NCI-H345 treated with DMSO at 0.1 percent for 48 hours (cell line): ENCODE measurements around the gene ZCCHC2.

ENCODE experiments used
- DNase-seq: peaks from one replicate; lab custom pipeline; 2025; ENCODE audit not compliant: unreplicated experiment; lab: John Stamatoyannopoulos, UW

Gene ZCCHC2

DNA sequence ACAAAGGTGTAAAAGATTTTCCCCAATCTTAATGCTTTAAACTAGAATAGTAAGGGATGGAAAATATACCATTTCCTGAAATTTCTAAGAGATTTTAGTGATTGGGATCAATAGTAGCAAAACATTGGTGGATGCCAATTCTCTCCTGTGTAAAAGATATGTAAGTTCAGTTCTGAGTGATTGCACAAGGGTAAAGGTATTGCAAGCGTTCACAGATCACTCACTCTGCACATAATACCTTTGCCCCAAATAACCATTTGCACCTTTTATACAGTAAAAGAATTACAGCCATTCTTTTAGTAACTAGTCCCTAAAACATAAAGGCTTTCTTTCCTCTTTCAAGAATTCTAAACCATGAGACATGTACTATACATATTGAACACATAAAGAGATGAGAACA is 13.0 kb upstream of the ZCCHC2 start:
- DNase-seq, result no peak

DNA sequence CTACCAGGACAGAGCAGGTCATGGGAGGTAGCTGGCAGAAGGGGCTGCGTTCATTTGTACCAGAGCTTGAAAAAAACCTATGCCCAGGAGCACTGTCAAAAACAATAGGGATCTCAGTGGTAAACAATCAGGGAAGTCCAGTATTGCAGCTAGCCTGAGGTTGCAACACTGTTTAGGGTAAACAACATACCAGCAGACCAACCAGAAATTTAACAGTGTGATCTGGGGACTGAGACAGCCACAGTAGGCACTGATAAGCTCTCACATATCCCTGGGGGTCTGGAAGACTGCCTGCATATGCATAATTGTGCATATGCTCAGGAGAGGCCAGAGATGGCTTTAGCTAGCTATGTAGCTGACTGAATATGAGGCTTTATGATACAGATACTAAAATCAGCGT is 12.0 kb upstream of the ZCCHC2 start:
- DNase-seq, result no peak

- DNase-seq, result no peak
These were observed 10.3 kb upstream of the ZCCHC2 start for GRCh38 chr18:62512532-62512931.

- DNase-seq, result no peak
These were observed 9.8 kb upstream of the ZCCHC2 start for GRCh38 chr18:62512996-62513395.

GRCh38 chr18:62514570-62514969 is 8.3 kb upstream of the ZCCHC2 start:
- DNase-seq, result no peak

DNA sequence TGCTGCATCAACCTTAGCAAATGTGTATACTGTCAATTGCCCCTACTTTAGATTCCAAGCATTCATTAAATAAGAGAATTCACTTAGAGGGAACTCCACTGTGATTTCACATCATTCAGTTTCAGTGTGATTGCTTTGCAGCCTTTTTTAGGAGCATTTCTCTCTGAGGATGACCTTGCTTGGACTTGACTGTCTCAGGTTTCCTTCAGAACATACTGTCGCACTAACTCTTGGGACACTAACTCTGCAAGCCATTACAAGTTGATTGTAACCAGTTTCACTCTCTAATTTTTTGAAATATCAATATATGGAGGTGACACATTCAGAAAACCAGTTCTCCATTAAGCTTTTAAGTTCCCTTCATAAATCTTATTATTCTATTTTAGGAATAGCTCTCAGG is 6.6 kb upstream of the ZCCHC2 start:
- no peak for DNase-seq

DNA sequence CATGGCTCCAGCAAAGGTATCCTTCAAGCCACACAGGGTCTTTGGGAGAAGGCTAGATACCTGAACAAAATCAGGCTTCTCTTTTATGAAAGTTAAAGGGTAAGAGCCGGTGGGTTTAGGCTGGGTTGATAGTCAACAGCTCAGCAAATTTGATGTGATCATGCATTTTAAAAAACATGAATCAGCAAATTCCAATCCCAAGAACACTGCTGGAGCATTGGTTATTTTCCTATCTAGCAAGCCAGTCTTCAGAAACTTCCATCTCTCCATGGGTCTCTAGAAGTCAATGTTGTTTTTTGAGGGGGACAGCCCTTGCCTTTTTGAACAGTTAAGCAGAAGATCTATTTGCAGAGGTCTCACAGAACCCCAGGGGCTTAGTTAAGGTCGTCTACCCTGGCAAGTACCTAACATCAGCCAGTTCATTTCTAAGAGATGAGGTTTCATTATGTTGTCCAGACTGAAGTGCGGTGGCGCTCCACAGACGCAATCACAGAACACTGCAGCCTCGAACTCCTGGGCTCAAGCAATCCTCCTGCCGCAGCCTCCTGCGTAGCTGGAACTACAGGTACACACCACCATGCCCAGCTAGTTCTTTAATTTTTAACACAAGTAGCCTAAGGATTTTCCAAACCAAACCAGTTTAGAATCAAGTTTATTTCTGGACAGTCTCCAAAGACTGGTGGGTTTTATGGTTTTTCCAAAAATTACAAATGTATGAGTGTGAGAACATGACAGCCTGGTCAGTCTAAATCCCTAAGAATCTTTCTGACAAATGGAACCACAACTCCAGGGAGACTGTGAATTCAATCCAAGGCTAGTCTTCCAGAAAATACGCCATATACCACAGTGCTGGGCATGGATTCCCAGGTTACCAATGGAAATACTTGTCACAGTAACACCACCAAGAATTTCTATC is 4.1 kb upstream of the ZCCHC2 start:
- DNase-seq, result no peak

DNA sequence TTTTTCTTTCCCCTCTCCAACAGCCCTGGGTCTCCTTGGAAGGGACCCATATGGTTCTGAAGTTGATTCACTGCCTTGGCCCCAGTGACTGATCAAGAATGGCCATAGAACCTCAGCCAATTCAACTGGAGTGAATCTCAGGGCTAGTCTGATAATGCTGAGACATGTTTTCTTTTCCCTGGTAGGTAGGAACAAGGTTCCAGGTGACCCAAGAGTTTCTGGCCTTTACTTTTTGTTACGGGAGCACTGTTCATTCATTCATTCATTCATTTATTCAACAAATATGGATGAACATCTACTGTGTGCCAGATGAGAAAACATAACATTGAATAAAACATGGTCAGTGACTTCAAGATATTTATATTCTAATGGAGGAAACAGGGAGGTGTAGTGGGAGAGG is 3.1 kb upstream of the ZCCHC2 start:
- DNase-seq, result no peak

DNA sequence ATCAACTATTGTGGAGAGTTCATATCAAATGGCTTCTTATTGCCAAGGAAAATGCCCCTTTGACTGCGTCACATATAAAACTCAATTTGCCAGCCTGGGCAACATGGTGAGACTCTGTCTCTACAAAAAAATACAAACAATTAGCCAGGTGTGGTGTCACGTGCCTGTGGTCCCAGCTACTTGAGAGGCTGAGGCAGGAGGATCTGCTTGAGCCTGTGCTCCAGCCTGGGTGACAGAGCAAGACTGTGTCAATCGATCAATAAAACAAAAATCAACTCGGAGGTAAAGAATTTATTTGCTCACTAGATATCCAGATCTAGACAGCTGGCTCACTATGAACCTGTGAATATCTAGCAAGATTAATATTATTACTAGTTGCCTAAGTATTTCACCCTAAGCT is 1.7 kb upstream of the ZCCHC2 start:
- DNase-seq, result no peak

DNA sequence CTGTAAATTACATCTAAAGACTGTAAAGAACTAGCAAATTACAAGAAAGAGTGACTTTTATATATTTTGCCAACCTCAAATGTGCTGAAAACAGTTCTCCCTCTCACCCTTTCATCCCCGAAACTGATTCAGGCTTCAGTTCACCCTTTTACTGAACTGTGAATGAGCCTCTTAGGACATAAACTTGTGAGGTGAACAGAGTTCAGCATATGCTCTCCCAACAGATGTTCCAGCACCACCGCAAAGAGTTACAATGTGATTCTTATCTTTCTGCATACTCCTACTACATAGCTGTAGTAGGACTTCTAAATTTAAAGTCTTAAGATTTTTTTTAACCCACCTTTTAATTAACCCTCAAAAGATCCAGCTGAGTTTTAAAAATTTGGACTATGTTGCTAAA is 1.2 kb upstream of the ZCCHC2 start:
- no peak for DNase-seq

- DNase-seq, result no peak
These were observed 684 bp upstream of the ZCCHC2 start for GRCh38 chr18:62522178-62522503.

DNA sequence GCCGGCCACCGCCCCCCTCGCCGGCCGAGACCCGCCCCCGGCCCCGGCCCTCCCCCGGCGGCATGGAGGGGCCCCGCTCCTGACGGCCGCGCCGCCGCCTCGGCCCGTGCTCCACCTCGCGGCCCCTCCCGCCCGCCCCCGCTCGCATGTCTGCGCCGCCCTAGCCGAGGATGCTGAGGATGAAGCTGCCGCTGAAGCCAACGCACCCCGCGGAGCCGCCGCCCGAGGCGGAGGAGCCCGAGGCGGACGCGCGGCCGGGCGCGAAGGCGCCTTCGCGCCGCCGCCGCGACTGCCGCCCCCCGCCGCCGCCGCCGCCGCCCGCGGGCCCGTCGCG is 397 bp downstream of the ZCCHC2 start:
- no peak for DNase-seq

DNA sequence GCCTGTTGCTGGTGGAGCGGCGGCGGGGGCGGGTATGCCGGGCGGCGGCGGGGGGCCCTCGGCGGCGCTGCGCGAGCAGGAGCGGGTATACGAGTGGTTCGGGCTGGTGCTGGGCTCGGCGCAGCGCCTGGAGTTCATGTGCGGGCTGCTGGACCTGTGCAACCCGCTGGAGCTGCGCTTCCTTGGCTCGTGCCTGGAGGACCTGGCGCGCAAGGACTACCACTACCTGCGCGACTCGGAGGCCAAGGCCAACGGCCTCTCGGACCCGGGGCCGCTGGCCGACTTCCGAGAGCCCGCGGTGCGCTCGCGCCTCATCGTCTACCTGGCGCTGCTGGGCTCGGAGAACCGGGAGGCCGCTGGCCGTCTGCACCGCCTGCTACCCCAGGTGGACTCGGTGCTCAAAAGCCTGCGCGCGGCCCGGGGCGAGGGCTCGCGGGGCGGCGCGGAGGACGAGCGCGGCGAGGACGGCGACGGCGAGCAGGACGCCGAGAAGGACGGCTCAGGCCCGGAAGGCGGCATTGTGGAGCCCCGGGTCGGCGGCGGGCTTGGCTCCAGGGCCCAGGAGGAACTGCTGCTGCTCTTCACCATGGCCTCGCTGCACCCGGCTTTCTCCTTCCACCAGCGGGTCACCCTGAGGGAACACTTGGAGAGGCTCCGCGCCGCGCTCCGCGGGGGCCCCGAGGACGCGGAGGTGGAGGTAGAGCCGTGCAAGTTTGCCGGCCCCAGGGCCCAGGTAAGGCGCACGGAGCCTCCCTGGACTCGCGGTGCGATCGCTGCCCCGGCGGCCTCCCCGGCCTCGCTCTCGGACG is 1.0 kb downstream of the ZCCHC2 start:
- peak; percentile 2 for DNase-seq

DNA sequence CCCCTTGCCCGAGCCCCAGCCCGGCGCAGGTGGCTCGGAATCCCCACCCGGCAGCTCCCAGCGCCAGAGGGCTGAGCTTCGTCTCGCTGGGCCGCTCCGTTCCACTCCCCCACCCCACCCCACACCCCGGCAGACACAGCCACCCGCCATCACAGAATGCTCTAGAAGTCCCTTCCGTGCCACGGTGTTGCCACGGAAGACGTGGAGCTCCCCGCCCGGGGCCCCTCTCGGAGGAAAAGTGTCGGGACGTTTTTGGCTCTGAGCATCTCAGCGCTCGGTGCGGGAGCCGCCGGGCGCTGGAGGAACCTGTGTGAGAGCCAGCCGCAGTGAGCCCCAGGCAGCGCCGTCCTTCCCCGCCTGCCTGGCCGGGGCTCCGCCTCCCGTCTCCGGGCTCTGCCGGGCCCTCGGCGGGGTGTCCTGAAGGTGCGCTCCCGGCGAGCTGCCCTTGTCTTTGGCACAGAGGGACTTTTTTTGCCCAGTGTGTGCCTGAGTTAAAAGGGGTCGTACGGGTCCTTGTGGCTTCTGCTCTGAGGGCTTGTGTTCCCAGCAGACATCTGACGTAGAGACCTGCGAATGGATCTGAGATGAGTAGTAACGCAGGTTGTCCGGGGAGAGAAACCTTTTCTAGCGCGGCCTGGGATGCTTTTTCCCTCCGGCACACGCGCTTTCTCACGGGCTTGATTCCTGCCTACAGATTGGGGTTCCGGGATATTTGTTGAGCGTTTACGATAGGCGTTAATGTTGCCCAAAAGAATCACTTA is 1.8 kb downstream of the ZCCHC2 start:
- peak; percentile 64 for DNase-seq

DNA sequence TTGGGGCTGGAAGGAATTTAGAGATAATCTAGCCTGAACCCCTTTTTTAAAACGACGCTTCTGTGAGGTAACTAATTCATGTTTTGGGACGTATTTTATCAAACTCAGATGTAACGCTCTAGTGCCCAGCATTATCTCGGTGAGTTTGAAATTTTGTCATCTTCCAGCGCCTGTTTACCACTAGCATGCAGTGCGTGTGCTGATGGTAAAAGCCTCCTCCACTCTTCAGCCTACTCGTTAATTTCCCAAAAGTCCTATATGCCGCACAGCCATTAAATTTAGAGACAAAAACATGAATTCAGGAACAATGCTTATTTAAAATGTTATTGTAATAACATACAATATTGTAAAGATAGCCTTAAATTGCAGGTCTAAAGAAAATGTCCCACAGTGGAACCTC is 2.8 kb downstream of the ZCCHC2 start:
- DNase-seq, result peak; percentile 18

DNA sequence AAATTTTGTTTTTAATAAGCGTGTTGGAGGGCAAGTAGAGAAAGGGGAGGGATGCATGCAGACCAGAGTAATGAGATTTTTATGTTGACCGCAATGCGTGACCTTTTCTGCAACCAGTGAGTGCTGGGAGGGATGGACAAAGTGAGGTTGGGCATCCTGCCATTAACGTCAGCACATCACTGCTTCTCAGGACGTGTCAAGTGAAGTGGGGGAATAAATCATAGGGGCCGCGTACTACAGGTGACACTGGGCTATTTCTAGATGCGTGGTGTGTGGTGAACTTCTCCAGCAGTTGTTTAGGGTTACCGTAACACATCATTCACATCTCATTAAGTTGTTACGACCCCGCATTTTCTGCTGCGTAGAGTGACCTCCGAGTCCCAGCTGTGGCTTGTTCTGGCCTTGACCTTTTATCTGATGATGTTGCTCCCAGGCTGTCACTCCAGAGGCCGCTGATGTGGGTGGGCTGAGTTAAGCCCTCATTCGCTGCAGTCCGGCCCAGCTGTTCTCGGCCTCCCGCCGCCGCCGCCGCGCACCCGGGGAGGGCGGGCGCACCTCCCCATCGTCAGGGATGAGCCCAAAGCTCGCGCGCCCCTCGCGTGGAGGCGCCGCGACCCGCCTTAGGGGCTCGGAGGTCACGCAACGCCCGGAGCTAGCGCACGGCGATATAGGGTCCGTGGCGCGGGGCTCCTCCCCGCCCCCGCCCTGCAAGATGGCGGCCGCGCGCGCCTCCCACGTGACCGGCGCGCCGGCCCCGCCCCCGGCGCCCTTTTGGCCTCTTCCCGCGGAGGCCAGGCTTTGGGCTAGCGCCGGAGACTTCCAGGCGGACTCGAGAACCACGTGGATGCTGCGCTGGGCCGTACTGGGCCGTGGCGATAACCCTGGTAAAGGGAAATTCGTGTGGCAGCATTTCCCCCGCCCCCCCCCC is 3.5 kb downstream of the ZCCHC2 start:
- peak; percentile 42 for DNase-seq

GRCh38 chr18:62529597-62529996 is 6.8 kb downstream of the ZCCHC2 start:
- no peak for DNase-seq

DNA sequence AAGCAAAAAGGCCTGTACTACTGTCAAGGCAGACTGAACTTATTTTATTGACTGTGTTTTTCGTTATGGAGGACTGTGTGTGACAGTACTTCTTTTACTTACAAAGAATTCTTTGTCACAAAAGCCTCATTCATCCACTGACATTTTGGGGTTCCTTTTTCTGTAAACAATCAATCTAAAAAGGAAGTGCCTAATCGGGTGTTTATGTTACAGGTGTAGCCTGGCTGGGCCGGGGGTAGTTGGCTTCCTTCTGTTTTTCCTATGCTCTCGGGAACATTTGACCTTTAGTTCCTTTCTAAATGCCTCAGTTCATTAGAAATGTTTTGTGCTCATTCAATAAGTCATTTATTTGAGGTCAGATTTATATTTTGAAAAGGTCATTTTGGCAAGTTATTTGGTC is 8.3 kb downstream of the ZCCHC2 start:
- DNase-seq, result no peak

DNA sequence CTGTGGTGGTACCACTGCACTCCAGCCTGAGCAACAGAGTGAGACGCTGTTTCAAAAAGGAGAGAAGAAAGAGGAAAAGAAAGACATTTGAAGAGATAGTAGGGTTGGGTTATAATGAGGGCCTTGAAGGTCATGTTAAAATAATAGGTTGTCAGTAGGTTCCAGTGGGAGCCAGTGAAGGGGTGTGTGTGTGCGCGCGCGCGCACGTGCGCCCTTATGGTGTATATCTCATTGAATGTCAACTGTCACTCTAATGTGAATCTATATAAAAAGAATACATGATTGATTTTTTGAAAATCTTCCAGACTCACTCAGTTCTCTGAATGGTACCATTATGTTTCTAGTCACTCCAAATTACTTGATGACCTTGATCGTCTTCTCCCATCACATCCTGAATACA is 9.1 kb downstream of the ZCCHC2 start:
- no peak for DNase-seq

DNA sequence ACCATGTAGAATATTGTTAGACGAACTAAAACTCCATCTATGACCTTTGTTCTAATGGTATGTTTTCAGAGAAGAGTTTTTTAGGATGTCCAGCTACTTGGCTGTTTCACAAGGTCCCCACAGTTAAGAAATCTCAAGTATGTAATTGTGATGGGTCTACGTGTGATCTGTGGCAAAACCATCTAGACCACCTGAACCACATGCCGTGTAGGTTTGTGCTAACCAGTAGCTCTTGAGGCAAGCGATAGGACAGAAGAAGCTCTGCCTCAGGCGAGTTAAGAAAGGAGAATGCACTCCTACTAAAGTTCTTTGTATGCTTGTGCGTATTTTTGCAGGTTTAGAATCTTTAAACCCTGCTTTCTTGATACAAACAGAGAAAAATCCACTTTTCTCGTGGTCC is 13.2 kb downstream of the ZCCHC2 start:
- no peak for DNase-seq
